Ishikawa (cell line): ENCODE data around the gene KBTBD4.

Source experiments
- CREB1 ChIP-seq: IDR thresholded peaks from 2 replicates; pipeline ENCODE4 v1.6.1; 2012; ENCODE audit warnings: low read depth
- EP300 ChIP-seq: IDR thresholded peaks from 2 replicates; pipeline ENCODE4 v1.6.1; 2012; ENCODE audit warnings: borderline replicate concordance
- MAX ChIP-seq: IDR thresholded peaks from 2 replicates; pipeline ENCODE4 v1.6.1; 2012
- RAD21 ChIP-seq: IDR thresholded peaks from 2 replicates; pipeline ENCODE4 v1.6.1; 2012; ENCODE audit warnings: low read depth
- TAF1 ChIP-seq: IDR thresholded peaks from 2 replicates; pipeline ENCODE4 v1.6.1; 2012; ENCODE audit warnings: low read depth, mild to moderate bottlenecking
- TEAD4 ChIP-seq: IDR thresholded peaks from 2 replicates; pipeline ENCODE4 v1.6.1; 2012
- USF1 ChIP-seq: IDR thresholded peaks from 2 replicates; pipeline ENCODE4 v1.6.1; 2012
- YY1 ChIP-seq: IDR thresholded peaks from 2 replicates; pipeline ENCODE4 v1.6.1; 2012; ENCODE audit warnings: low read depth
- ZBTB7A ChIP-seq: IDR thresholded peaks from 2 replicates; pipeline ENCODE4 v1.6.1; 2012; ENCODE audit warnings: low read depth

GRCh38 chr11:47628026-47628425, 49.3 kb upstream of the KBTBD4 start:
- TF ChIP-seq YY1 (no peak), ZBTB7A (no peak), MAX (no peak), CREB1 (no peak), TAF1 (no peak), TEAD4 (no peak), USF1 (no peak), EP300 (no peak), RAD21 (no peak)
